Glutamatergic neuron (in vitro differentiated cells): ENCODE measurements around the gene WWP2. TPM values are rescaled to one million over a fixed set of nuclear protein-coding genes. Genes with fewer than 3 reads are reported as not detected.

ENCODE experiments used
- DNase-seq: peaks from one replicate; pipeline ENCODE4 v3.0.0; 2022
- H3K27ac Mint-ChIP-seq: one replicate; pipeline ENCODE4 v1.8.0; 2020; ENCODE audit warnings: mild to moderate bottlenecking, mixed read lengths, inconsistent platforms; ENCODE audit not compliant: unreplicated experiment
- H3K27me3 Mint-ChIP-seq: one replicate; pipeline ENCODE4 v1.8.0; 2020; ENCODE audit warnings: mild to moderate bottlenecking, moderate library complexity, mixed read lengths, inconsistent platforms; ENCODE audit not compliant: unreplicated experiment
- H3K36me3 Mint-ChIP-seq: one replicate; pipeline ENCODE4 v1.8.0; 2020; ENCODE audit warnings: mild to moderate bottlenecking, mixed read lengths, inconsistent platforms; ENCODE audit not compliant: unreplicated experiment
- H3K4me1 Mint-ChIP-seq: one replicate; pipeline ENCODE4 v1.8.0; 2020; ENCODE audit warnings: mild to moderate bottlenecking, low read depth, mixed read lengths, inconsistent platforms; ENCODE audit not compliant: unreplicated experiment
- H3K4me3 Mint-ChIP-seq: one replicate; pipeline ENCODE4 v1.8.0; 2020; ENCODE audit warnings: mild to moderate bottlenecking, mixed read lengths, inconsistent platforms; ENCODE audit not compliant: unreplicated experiment
- H3K9me3 Mint-ChIP-seq: one replicate; pipeline ENCODE4 v1.8.0; 2020; ENCODE audit warnings: mild to moderate bottlenecking, moderate library complexity, mixed read lengths, inconsistent platforms; ENCODE audit not compliant: unreplicated experiment
- CTCF ChIP-seq: fragments of 200-600 bp; sonication (generic); IDR thresholded peaks from one replicate; pipeline ENCODE4 v1.5.0; 2021; ENCODE audit not compliant: partially characterized antibody, unreplicated experiment
- total RNA-seq: library from RNA; stranded (reverse); fragmentation: NEBNext Ultra II Directional; extraction: Animal tissue kit (Norgen Biotek cat#: 25700); gene quantifications from one replicate; pipeline ENCODE4 v1.2.1, GENCODE V29; 2021; ENCODE audit not compliant: unreplicated experiment

WWP2 gene
- total RNA-seq, 1 donor from 2014 or later, result 46.8 TPM

GRCh38 chr16:69883744-69884143 is 121.6 kb downstream of the WWP2 start:
- Mint-ChIP-seq H3K4me3 (no peak overlapping the region), H3K4me1 (peaks cover 6% of the 10 kb centered on the region), H3K27ac (no peak overlapping the region), H3K27me3 (peaks cover 2% of the 10 kb centered on the region), H3K9me3 (peaks cover 4% of the 10 kb centered on the region), H3K36me3 (peaks cover 17% of the 10 kb centered on the region)
- no peak for TF ChIP-seq CTCF
- DNase-seq, result no peak

GRCh38 chr16:69885722-69886121 is 123.6 kb downstream of the WWP2 start:
- H3K27me3 Mint-ChIP-seq, result peaks cover 2% of the 10 kb centered on the region
- H3K27ac Mint-ChIP-seq, result no peak overlapping the region
- peaks cover 3% of the 10 kb centered on the region for H3K9me3 Mint-ChIP-seq
- no peak for TF ChIP-seq CTCF
- H3K36me3 Mint-ChIP-seq, result peaks cover 11% of the 10 kb centered on the region
- no peak overlapping the region for H3K4me3 Mint-ChIP-seq
- H3K4me1 Mint-ChIP-seq, result peaks cover 13% of the 10 kb centered on the region
- no peak for DNase-seq

GRCh38 chr16:69886726-69887125 is 124.6 kb downstream of the WWP2 start:
- H3K36me3 Mint-ChIP-seq, result peaks cover 11% of the 10 kb centered on the region
- TF ChIP-seq CTCF, result no peak

GRCh38 chr16:69888005-69888590 is 126.0 kb downstream of the WWP2 start:
- no peak for DNase-seq
- Mint-ChIP-seq H3K27ac (peak overlapping the region; percentile 22), H3K9me3 (peaks cover 3% of the 10 kb centered on the region), H3K27me3 (peaks cover 4% of the 10 kb centered on the region), H3K4me1 (peaks cover 21% of the 10 kb centered on the region), H3K4me3 (no peak overlapping the region), H3K36me3 (peaks cover 11% of the 10 kb centered on the region)
- TF ChIP-seq CTCF, result no peak

More at GRCh38 chr16:69886726-69887125, 124.6 kb downstream of the WWP2 start:
- Mint-ChIP-seq H3K27me3 (peaks cover 2% of the 10 kb centered on the region), H3K4me1 (peaks cover 16% of the 10 kb centered on the region), H3K4me3 (no peak overlapping the region), H3K27ac (no peak overlapping the region), H3K9me3 (peaks cover 3% of the 10 kb centered on the region)
- no peak for DNase-seq

GRCh38 chr16:69889295-69889964 is 127.3 kb downstream of the WWP2 start:
- no peak overlapping the region for H3K27ac Mint-ChIP-seq
- peaks cover 11% of the 10 kb centered on the region for H3K36me3 Mint-ChIP-seq
- H3K27me3 Mint-ChIP-seq, result peaks cover 4% of the 10 kb centered on the region
- no peak for TF ChIP-seq CTCF
- H3K9me3 Mint-ChIP-seq, result peaks cover 3% of the 10 kb centered on the region
- no peak overlapping the region for H3K4me3 Mint-ChIP-seq
- DNase-seq, result no peak
- peaks cover 29% of the 10 kb centered on the region for H3K4me1 Mint-ChIP-seq
